HG03575 (cell line): Measurements from ENCODE around the gene DSCAM.

Experiments
- ATAC-seq: cut with Tn5 transposase; IDR thresholded peaks from one replicate; pipeline ENCODE4 v1.9.1; 2021; ENCODE audit not compliant: unreplicated experiment, insufficient number of reproducible peaks, low FRiP score; ENCODE audit errors: extremely low read depth

The DSCAM gene

DNA sequence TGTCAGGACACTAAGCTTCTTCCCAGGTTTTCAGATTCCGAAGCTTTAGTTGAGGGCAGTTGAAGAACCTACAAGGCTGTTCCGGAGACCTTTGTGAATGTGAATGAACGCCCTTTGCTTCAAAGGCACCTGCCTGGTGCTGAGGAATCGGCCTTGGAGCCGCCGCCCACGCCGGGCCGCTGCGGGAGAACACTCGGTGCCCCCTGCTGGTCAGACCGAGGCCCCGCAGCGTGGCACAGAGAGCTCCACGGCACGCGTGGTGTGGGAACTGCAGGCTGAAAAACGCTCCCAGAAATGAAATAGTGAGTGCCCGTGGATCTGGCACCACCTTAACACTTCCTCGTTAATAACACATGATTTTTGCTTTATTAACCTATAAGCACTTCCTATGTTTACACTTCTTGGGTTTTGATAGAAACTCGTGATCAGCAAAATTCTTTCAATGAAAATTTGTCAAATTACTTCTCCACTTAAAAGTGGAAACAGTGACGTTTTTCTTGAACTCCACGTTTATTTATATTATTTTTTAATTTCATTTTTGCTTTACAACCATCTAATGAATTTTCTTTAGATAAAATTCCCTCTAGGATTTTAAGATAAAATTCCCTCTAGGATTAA lies 460.6 kb downstream of the DSCAM start:
- no peak for ATAC-seq

DNA sequence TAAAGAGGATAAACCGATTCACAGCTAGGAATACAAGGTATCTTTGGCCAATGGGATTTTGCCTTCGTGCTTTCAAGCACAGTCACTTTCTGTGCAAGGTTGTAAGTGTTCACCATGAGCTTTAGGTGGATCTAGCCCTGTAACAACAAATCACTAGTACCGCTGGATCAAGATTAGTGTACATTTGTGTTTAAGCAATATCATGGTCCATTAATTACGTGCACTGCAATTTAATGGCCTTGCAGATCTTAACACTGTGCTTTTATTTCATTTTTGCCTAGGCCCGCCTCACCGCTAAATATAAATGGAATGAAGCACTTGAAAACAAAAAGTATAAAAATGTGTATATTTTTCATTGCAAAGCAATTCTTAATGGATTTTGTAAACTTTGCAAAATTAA lies 461.1 kb downstream of the DSCAM start:
- no peak for ATAC-seq

DNA sequence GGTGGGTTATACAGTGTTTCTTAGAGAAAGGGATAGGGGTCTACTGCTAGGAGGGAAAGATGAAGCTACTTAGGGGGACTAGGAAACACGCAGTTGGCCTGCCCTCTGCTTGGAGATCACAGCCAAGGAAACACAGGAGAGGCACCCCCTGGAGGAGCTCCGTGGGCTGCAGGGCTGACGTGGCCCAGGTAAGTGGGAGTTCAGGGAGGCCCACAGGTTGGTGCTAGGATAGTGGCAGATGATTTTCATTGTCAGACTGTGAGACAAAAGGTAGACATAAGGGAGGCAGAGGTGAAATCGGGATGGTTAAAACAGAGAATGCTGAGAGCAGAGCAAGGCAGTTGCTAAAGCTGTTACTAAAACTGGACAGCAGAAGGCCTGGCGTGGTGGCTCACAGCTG lies 463.0 kb downstream of the DSCAM start:
- no peak for ATAC-seq

DNA sequence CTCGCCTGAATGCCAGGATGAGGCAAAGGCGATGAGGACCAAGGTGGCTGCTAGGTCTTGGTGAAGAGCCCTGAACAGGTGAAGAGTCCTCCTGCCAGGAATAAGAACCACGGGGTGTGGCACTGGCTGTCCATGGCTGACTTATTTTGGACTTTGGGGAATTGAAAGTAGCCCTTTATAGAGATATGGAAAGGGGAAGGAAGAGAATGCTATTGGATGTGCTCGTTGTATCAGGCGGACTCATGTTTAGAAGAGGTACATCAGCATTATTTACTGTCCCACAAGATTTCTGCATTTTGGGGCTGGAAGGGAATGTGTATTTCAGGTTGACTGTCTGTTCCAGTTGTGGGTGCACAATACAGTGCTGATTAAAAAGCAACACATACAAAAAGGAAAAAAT lies 465.8 kb downstream of the DSCAM start:
- ATAC-seq, result no peak

DNA sequence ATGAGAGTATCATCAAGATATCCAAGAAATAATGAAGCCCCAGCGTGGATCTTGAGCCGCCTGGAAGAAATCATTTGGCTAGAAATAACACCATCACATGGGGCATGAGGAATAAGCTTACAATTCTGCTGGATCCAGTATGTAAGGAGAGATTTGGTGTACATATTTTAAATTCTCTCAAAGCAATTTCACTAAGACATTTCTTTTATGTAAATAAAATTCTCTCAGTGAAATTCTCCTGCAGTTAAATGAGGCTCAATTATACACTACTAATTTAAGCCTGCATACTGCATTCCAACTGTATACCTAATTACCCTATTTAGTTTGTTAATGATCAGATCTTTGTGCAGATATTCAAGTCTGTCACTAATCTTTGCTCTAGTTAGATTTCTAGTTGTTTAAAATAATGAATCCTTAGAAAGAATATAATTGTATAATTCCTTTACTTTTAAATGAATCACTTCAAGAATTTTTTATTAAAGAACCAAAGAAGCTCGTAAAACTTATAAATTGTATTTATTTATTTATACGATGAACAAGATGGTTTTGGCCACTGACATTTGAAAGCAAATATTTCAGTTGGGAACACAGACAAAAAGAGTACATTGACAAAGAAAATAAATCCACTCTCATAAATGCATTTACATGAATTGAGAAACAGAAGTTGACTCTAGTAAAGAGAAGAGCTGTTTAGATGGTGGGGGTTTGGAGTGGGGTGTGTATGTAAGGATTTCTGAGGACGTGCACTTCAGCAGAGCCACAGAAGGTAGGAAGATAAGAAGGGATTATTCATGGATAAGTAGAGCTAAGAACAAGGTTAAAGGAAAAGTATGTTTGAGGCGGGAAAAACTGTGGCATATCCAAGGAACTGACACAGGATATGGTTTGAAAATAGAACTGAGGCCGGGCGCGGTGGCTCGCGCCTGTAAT lies 466.8 kb downstream of the DSCAM start:
- no peak for ATAC-seq

DNA sequence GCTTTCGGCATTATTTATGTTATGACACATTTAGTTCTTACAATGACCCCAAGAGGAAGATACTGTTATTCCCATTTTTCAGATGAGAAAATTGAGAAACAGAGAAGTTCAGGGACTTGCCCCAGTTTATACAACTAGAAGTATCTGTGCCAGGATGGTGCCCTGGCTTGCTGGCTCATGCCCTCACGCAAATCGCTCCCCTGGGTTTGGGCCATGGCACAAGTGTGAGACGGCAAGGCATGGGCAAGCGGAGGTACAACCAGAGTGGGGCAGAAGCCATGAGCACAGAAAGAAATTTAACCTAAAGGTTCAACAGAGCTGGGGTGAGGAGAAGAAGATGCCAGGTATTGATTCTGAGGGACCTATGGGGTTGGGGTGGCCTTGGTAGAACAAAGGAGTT lies 469.8 kb downstream of the DSCAM start:
- no peak for ATAC-seq

DNA sequence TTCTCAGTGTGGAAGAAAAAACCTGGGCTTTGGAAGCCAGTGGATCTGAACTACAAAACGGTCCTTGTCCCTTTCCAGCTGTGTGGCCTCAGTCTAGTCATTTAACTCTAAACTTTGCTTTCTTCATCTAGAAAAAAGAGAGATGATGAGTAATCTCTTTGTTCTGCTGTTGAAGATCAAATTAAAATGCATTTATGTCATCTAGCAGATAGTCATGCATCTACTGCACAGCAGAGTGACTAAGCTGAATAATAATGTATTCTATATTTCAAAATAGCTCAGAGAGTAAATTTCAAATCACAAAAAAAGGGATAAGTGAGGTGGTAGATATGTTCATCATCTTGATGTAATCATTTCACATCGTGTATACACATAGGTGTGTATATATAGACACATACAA lies 473.2 kb downstream of the DSCAM start:
- ATAC-seq, result no peak

DNA sequence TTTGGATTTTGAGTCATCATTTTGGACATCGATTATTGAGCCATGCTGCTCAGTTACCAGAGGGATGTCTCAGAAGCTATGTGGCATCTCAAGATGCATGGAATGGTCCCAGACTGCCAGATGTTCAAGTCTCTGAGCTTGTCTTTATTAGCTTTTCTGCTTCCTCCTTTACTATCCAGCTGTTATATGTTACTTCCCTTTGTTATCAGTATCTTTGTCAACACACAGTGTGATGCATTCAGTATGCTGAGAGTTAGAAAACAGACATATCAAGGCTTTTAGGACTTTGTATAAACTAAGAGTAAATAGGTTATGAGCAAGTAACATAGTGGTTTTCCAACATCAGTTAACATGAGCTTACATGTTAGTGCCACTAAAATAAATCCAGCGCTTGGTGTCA lies 474.5 kb downstream of the DSCAM start:
- no peak for ATAC-seq

DNA sequence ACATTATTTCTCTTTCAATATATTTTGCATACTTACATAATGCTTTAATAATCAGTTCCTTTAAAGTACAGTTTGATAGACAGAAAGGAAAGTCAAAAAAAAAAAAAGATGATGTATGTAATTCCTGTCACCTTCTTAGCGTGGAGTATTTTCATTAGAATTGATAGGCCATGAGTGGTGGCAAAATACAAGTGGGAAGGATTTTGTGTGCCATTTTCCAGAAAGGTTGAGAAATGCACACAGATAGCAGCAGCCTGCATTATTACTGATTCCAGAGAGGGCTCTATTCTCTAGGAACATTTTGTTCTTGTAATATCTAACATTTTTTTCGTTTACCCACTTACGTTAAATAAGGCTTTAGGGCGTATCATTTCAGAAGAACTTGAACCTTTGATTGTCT lies 475.6 kb downstream of the DSCAM start:
- no peak for ATAC-seq

DNA sequence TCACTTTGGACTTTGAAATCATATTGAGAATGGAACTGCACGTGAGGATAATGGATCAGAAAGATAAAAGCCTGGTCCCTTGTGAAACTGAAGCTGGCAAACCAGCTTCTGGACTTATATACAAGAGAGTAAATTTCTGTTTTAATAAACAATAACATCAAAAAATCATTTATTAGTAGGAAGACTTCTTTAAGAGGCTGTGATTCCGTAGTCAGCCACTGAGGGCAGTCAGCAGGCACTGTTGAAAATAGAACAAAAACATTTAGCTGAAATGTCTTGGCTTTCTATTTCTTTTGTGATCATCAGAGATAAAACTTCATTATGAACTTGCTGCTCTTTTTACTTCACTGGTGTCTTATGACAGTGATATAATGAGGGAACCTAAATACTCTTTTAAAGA lies 490.3 kb downstream of the DSCAM start:
- no peak for ATAC-seq

DNA sequence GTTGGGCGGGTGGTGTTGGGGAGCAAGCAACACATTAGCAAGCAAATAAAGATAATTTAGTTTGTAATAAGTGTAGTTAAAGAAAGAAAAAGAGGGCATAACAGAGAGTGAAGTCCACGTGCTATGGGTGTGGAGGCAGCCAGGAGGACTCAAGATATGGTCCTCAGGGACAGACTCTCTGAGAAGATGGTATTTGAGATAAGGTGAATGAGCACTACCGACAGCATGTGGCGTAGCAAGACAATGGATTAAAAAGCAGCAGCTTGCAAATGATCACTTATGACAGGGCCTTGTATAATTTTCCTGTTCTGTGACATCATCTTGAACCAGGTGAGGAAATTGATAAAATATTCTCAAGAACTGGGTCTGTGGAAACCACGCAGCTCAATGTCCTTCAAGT lies 491.9 kb downstream of the DSCAM start:
- no peak for ATAC-seq

DNA sequence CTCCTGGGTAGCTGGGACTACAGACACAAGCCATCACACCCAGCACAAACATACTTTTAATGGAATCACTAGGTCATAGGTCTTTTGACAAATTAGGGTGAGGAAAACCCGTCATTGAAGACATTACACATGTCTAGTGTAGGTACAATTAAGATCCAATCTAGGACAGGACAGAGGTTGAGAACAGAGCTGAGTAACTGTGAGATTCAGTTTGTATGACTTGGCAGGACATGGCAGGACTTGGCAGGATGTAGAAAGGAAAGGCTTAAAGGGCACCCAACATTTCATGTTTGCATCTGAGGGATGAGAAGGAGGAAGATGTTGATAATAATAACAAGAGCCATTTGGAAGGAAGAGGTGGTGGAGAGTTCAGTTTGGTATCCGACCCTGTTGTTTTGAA lies 496.0 kb downstream of the DSCAM start:
- no peak for ATAC-seq

DNA sequence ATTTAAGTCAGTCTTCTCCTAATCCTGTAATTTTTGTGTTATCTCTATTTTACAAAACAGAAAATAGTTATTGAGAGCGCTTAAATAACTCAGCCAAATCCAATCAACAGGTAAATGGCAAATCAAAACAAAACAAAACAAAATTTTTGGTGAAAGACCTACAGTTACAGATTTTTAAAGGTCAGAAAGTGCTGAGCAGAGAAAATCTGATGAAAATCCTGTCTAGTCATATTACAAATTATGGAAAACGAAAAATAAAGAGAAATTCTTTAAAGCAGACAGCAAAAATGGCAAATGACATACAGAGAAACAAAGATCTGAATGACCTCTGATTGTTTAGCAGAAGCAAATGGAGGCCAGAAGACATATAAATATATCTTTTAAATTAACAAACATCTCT lies 497.4 kb downstream of the DSCAM start:
- no peak for ATAC-seq

DNA sequence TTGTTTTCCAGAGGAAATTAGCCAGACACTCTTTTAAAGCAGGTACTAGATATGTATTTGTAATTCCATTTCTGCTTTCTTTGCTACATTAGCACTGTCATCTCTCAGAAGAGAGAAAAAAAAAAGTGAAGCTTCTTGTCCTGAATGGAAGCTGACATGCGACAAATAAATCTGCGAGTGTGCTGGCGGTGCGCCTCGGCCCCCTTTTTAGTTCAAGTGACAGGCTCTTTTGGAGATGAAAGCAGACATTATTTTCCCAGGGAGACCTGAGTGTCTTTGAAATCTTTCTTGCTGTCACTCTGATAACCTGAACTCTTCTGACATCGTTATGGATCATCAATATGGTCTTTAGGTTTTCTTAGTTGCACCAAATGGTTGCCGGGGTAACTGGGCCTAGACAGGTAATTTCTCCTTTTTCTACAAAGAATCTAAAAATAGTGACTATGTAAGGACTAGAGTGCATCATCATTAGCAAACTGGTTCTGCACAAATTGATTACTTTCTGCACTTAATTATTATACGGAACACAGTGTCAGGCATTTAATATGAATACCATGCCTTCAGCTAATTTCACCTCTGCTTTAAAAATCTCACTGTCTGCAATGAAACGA lies 501.1 kb downstream of the DSCAM start:
- ATAC-seq, result no peak

DNA sequence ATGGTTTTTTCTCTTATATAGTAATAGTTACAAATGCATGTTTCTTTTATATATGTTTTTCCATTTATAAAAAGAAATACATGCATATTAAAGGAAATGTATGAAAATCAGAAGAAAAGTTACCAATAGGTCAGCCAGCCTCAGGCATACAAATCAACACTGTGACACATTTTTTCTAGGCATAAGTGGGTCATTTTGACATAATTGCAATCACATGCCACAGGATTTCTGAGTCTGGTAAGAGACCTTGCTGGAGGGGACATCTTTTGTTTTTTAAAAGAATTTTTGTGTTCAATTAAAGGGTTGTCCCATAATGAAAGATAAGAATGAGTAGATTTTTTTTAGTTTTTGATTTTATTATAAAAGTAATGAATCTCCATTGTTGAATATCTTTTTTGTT lies 506.6 kb downstream of the DSCAM start:
- ATAC-seq, result no peak

DNA sequence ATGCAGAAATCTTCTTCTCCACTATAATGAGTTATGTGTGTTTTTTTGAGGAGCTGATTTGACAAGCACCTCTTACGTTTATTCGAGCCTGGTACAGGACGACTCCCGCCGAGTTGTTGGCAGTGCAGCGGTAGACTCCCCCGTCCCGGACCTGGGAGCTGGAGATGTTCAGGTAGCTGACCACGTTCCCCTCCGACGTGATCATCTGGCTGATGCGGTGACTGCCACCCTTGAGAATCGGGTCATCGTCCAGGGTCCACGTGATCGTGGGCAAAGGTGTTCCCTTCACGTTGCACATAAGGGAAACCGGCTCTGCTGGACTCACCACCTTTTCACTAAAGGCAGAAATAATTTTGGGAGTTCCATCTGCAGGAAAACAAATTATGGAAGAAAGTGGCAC lies 507.9 kb downstream of the DSCAM start:
- no peak for ATAC-seq

DNA sequence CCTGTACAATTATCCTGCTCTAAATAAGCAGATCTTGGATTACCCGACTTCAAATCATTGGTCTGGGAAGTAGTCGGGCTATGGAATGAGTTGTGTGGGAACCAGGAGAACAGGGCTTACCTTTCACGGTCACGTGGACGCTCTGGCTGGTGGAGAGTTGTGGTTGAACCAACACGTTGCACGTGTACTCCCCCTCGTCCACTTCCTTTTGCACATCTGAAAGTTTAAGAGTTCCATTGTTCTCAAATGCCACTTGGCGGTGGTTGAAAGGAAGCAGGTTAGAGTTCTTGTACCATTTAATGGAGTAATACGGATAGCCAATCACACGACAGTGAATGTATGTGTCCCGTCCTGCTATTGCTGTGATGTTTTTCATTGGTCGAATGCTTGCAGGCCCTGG lies 509.0 kb downstream of the DSCAM start:
- no peak for ATAC-seq

DNA sequence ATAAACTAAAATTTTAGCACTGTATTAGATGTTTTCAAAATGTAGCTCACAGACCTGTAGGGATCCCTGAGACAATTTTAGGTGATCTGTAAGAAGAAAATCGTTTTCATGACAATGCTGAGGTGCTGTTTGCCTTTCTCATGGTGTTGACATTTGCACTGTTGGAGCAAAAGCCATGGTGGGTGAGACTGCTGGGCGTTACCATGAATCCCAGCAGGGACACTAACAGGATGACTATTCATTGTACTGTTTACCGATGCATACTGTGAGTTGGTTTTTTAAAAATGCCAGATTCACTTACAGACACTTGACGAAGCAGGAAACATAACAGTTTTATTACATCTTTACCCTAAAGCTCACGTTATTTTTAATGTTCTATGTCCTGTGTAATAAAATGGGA lies 511.3 kb downstream of the DSCAM start:
- no peak for ATAC-seq

DNA sequence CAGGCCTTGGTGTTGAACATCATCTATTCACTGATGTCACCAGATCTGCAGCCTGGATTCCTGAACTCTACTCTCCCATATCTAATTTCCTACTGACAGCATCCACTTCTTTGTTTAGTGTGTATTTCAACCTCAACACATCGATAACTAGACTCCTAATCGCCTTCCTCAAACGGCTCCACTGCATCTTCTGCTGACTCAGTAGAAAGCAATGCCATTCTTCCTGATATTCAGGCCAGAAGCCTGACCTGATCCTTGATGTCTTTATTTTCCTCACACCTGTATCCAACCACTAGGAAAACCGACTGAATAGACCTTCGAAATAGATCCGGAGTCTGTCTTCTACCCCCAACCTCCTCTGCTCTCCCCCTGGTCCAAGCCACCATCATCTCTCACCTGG lies 512.8 kb downstream of the DSCAM start:
- ATAC-seq, result no peak

DNA sequence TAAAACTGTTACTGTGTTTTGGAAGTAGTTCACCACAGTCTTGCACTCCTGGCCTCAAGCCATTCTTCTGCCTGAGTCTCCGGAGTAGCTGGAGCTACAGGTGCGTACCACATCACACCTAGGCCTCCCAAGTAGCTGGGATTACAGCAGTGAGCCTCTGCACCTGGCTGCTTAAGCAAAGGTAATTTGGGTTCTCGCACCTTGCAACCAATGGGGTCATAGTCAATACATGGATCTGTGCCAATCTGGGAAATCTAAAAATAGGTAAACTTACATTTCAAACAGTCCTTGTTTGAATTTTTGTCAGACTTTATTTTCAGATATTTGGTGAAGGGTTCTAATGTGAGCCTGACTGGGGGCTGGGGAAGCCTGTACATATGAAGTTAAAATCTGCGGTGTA lies 513.2 kb downstream of the DSCAM start:
- ATAC-seq, result no peak
